Superior temporal gyrus (tissue), 1 donor: ENCODE results near the gene KCNK3.
"Not testable (repeated sequence)": the region's sequence is repeated elsewhere in the genome, so short reads cannot be mapped to it uniquely, and the experiment has no call there.

ENCODE experiments used
- DNase-seq: peaks from one replicate; pipeline ENCODE4 v3.0.0-alpha.2; 2016; ENCODE audit errors: extremely low spot score

Gene KCNK3

DNA sequence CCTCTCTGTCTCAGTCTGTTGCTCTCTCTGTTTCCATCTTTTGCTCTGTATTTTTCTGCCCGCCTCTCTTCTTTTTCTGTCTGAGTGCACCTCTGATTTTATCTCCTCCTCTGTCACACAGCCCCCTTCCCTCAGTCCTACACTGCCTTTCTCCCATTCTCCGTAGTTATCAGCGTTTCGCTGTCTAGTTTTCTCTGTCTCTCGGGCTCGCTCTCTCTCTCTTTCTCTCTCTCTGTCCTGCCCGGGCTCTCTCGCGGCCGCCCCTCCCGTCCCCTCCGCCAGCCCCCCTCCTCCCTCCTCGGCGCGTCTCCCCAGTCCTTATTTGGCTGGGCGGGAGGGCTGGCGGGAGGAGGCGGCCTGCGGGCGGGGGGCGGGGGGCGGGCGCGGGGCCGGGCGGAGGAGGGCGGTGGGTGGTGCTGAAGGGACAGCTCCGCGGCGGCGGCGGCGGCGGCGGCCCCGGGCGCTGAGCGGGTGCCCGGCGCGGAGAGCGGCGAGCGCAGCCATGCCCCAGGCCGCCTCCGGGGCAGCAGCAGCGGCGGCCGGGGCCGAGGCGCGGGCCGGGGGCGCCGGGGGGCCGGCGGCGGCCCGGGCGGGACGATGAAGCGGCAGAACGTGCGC, at the start of gene KCNK3:
TSS of gene KCNK3 (plus strand) at position 444 of the 618 bp plus-strand sequence. CDS start at position 598, 154 bp downstream.
- DNase-seq: no peak

DNA sequence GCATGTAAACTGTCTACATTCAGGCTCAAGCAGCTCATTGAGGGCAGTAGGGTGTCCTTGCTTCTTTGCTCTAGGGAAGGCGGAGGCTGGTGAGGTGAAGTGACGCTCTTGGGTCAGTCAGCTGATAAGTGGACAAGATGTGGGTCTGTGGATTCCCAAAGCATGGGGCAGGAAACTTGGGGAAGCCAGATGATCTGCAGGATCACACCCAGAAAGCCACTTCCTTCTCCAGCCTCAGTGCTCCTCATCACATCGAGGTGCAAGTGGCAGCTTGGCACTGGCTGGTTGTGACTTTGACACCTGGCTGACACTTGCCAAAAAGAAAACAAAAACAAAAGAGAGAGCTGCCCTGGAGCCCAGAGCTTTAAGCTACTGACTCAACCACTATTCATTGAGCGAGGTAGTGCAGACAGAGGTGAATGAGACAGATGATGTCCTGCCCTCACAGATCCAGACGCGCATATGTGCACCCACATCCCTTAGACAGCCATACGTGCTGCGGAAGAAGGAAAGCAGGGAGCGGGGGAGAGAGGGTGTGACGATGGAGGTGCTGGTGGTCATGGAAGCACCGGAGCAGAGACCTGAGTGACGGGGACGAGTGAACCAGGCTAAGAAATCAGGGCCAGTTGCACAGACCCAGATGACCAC, 48.2 kb upstream of the KCNK3 start:
- DNase-seq: no peak

DNA sequence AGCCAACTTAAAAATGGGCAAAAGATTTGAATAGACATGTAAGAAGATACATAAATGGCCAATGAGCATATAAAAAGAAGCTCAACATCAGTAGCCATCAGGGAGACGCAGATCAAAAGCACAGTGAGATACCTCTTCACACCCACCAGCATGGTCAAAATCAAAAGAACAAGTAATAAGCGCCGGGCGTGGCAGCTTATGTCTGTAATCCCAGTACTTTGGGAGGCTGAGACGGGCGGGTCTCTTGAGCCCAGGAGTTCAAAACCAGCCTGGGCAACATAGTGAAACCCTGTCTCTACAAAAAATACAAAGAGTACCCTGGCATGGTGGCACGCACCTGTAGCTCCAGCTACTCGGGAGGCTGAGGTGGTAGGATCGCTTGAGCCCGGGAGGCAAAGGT, 46.8 kb upstream of the KCNK3 start:
- no peak for DNase-seq

DNA sequence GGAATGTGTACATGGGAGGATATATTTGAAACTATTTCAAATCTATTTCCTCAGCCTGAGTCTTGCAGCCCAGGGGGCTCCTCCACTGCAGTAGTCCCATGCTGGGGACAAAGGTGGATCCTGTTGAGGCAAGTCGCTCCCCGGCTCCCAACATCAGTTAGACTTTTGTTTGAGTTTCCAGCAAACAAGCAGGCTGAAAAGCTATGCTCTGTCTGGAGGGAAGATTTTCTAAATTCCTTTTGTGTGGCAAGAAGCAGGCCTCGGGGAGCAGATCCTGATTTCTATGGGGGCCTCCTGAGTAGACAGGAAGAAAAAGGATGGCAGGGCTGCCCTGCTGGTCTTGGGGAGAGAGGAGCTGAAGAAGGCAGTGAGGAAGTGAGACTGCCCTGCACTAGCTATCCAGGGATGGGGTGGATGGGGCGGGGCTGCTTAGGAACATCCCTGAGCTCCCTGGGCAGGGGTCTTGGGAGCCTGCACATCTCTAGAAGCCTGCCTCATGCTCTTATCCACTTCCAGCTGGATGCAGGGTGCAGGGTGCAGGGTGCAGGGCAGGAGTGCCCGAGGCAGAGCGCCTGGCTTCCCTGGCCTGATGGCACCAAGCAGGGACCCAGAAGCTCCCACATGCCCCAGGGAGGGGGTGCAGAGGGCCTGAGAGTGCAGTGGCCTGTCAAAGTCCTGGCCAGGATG, 45.4 kb upstream of the KCNK3 start:
- DNase-seq: no peak

DNA sequence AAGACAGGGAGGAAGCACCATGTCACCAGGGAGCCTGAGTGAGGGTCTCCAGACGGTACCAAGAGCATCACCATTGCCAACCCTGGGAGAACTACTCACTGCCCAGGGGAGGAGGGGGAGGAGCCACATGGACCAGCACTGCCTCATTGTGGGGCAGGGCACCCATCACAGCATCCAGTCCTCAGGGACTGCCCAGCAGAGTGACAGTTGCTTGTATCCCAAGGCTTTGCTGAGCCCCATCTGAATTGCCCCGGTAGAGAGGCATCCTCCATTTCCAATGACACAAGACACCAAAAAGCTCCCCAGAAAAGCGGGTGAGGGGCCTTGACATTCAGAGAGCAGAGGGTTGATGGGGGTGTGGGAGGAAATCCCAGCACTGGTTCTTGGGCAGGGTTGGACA, 44.5 kb upstream of the KCNK3 start:
- no peak for DNase-seq

DNA sequence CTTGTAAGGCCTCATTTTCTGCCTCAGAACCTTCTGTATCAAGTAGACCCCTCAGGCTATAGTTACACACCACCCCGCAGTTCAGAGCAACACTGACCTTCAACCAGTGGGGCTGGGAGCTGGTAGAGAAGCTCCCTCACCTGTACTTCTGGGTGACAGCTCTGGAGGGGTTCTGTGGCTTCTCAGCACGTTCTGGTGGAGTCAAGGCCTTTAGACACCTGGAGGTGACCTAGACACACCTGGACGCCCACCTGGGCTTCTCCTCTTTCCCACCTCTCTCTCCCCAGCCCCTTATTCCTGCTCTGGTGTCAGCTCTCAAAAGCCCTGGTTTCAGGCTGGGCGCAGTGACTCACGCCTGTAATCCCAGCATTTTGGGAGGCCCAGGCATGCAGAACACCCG, 44.0 kb upstream of the KCNK3 start:
- no peak for DNase-seq

DNA sequence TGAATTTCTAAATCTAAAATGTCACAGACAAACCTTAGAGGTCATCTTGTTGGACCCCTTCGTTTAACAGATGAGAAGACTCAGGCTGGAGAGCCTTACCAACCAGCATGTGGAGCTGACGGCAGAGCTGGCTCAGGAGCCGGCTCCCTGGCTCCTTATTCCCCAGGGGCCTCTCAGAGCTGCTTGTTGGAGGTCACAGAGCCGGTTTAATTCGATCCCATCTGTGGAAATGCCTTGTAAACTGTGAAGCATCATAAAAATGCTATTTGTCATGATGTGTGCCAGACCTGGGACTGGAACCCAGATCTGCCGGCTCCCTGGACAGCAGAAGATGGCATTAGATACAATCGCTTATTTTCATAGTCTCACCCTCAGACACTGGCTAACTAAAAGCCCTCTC, 43.2 kb upstream of the KCNK3 start:
- DNase-seq: no peak

DNA sequence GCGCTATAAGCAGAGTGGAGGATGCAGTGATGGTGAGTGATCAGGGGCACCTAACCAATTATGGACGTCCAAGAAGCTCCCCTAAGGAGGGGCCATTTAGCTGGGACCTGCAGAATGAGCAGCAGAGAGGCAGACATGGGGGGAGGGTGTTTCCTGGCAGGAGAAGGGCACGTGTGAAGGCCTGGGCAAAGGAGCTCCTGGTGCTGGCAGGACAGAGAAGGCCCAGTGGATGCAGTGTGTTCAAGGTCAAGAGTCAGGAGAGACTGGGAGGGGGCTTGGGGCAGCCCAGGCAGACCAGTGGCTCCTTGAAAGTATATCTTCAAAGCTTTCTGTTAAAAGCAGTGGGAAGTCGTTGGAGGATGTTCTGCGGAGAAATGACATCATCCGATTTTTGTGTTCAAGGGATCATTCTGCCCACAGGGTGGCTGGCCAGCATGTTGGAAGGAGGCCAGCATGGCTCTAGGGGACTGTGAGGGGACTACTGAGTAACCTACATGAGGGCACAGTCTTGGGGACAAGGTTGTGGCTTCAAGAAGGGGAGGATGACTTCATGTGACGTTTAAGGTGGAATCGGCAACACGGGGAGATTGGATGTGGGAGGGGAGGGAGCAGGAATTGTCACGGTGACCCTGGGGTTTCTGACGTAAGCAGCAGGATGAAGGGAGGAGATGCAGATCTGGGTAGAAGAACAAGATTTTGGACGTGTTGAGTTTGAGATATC, 42.4 kb upstream of the KCNK3 start:
- DNase-seq: no peak

DNA sequence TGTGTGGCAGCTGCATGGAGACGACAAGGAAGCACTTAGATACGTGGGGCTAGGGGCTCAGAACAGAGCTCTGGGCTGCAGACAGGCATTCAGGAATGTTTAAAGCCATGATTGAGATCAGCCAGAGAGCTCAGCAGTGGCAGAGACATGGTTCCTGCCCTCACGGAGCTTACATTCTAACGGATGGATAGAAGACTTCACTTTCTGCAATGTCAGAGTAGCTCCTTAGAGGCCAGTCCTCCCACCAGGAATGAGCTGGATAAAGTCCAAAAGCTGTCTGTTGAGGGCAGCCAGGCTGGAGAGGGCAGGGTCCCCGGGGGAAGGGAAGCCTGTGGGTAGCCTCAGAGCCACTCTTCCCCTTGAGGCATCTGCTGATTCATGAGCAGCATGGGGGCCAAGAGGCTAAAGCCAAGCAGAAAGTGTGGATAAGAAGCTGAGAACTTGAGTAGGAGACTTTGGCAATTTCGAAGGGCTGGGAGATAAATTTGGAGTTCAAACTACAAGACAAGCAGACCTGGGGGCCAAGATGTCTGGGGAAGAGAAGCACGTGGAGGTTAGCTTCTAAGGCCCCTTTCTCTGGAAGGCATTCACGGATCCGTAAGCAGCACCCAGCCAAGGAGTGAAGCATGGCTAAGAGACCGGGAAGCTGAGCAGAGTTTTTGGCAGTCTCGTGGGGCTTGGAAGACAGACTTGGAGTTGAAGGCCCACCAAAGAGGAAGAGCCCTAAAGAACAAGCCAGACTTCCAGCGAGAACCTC, 41.6 kb upstream of the KCNK3 start:
- no peak for DNase-seq

DNA sequence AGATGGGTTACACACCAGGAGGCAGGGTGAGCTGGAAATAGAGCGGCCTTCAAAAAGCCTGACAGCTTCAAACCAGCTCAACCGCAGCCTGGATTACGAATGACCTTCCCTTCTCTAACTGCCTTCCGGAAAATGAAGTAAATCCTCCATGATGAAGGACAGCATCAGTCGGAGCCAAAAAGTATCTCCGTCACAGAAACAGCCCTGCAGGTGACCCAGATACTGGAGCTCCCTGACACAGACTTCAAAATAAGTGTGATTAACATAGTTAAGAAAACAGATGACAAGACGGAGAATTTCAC, 41.1 kb upstream of the KCNK3 start:
- DNase-seq: no peak

DNA sequence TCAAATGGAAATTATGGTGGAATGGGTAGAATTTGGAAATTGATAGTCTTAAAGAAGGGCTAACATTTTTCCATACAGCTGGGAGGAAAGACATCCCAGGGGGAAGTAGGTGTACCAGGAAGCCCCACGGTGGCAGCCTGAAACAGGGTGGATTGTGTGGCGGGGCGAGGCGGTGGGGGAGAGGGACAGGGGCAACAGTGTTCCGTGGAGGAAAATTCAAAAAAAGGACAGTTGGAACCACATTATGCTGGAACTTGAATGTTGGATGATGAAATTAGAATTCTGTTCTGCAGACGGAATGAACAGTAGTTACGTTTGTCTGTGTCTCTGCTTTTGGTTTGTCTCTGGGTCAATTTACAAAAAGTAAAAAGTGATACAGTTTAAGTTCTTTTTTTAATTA, 40.7 kb upstream of the KCNK3 start:
- no peak for DNase-seq

DNA sequence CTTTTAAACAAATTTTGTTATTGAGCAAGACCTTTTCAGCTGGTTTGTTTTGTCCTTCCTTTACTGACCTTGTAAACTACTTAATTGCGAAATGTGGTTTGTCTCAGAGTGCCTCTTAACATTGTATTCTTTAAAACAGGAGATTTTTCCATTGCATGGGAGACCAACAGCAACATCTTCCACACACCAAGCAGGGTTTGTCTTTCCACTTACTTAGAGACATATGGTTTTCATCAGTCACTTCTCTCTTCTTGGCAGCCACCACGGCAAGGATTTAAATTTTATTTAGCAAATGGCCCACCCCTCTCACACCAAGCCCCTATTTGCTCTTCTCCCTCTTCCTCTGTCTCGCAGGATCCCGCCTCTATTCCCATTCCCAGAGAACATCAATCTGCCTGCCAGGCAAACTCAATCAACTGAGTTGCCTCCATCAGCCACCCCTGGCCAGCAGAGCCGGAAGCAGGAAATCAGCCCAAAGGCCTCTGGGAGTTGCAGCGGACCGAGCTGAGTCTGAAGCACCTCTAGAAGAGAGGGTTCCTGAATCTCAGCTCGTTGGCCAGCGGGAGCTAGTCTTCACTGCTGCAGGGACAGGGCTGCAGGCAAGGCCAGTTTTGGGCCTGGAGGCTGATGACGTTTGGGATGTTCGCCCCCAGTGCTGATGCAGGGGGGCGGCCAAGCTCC, 40.0 kb upstream of the KCNK3 start:
- DNase-seq: no peak

DNA sequence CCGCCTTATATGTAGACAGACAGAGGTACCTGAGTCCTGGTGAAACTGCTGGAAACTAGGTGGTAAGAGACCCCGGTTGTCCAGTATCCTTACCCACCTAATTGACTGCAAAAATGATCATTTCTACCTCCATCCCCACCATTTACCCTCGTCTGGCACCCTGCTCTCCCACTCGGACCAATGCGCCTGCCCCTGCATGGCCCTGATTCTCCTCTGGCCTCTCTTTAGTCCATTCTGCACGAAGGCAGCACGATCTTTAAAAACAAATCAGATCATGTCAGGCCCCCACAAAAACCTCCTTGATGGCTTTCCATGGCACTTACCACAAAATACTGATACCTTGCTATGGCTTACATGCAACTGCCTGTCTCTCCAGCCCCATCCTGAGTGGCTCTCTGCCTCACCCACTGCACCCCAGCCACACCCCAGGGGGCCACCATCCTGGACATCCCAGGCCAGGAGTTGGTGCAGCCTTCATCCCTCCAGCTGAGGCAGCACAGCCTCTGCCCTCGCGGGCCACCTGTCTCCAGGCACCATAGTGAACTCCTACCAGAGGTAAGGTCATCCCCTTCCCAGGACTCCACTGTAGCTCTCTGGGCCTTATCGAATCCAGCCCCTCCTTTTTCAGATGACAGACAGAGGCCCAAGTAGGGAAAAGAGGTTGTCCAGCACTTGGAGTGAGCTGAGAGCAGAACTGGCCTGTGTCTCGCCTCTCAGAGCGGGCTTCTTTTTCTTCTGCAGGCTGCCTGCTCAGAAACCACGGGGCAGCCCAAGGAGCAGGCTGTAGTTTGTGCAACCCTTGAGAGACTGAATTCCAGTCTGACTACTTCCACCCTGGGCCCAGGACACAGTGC, 39.1 kb upstream of the KCNK3 start:
- DNase-seq: no peak

DNA sequence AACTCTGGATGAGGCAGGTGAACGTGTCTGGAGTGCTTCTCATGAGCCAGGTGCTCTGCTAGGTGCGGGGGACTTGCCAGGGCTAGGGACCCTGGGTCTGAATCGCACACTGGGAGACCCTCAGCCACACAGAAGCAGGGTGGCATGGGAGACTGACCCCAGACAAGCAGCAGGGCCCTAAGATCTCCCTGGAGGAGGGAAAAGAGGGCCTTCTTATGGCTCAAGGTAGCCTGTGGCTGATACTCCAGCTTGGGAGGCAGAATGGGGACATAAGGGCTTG, 38.5 kb upstream of the KCNK3 start:
- no peak for DNase-seq

DNA sequence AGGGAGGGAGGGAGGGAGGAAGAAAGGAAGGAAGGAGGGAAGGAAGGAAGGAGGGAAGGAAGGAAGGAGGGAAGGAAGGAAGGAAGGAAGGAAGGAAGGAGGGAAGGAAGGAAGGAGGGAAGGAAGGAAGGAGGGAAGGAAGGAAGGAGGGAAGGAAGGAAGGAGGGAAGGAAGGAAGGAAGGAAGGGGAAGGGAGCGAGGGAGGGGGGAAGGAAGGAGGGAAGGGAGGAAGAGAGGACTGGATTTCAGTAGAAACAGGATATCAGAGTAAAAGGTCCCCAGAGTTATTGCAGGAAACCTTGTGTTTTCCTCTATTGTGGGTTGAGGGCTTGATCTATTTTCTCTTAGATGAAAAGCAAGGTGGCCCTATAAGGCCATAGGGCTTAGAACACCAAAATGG, 37.4 kb upstream of the KCNK3 start:
- DNase-seq: not testable (repeated sequence)

DNA sequence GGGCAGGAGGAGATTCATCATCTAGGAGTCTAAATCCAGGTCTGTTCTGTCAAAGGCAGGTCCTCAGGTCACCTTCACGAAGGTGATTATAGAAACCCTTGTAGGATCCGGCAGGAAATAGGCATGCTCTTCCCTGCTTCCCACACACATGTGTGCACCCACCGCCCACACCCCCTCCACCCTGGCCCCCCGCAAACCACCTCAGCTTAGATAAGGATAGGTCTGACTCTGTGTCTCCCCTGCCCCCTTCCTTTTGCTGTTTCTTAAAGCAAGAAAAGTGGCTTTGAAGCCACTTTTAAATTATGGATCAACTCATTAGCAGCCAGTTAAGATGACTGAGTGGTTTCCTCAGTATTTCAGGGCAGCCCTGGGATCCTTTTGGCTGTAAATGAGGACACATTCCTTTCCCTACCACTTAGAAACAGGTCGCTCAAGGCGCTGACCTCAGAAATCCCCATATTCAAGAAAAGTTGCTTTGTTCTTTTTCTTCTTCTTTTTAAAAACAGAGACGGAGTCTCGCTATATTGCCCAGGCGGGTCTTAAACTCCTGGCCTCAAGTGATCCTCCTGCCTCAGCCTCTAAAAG, 36.8 kb upstream of the KCNK3 start:
- DNase-seq: no peak

DNA sequence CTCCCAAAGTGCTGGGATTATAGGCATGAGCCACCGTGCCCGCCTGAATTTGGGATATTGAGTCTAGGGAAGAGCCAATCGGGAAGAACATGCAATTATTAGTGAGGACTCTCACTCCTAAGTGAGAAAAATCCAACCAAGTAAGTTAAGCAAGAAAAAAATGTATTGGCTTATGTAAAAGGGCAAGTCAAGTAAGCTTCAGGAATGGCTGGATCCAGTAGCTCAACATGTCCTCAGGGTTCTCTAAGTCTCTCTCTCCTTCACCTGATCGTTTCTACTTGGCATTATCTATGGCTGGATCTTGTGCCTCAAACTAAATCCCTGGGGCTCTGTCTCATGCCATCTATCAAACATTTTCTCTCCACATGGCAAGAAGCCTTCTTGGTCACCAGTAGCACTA, 35.3 kb upstream of the KCNK3 start:
- no peak for DNase-seq

DNA sequence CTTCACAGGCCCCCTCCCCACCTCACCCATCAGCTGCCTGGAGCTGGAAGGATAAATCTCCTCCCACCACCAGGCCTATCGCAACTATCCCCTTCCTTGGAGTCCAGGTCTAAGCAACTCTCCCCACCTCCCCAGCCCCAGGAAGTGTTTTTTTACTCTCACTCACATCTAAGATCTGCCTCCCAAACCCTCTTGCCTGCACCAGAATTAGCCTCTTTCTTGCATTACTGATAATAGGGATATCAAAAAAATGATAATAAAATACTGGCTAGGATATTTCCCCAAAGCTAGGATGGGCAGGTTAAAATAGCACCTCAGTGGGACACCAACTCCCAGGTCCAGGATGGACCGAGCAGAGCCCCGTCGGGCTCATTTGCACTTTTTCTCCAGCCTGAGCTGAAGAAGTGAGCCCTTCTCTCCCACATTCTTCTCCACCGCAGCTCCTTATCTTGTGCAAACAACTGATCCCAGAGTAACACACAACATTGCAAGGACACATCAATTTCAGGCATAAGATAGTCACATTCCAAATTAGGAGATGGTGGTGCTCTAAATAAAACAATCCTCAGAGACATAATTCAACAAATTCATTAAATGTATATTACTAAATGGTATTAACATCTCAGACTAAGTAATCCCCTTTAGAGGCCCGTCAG, 33.7 kb upstream of the KCNK3 start:
- no peak for DNase-seq

DNA sequence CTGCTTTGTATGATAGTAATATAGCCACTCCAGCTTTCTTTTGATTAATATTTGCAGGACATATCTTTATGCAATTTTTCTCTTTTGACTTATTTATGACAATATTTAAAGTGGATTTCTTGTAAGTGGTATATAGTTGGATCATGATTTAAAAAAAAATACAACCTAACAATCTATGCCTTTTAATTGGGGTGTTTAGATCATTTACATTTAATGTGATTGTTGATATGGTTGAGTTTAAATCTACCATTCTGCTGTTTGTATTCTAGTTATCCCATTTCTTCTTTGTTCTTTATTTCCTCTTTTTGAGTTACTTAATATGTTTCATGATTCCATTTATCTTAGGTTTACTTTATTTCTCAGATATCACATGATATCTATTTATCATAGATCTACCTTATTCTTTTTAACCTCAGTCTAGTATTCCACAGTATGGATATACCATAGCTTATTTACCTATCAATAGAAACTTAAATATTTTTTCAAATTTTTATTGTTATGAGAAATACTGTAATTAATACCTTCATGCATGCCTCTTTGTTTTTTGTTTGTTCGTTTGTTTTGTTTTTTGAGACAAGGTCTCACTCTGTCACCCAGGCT, 32.1 kb upstream of the KCNK3 start:
- no peak for DNase-seq

DNA sequence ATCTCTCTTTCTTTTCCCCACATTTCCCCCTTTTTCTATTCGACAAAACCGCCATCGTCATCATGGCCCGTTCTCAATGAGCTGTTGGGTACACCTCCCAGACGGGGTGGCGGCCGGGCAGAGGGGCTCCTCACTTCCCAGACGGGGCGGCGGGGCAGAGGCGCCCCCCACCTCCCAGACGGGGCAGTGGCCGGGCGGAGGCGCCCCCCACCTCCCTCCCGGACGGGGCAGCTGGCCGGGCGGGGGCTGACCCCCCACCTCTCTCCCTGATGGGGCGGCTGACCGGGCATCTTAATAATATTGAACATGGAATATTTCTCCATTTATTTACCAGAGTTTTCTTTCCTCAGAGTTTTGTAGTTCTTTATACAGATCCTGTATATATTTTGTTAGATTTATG, 27.2 kb upstream of the KCNK3 start:
- DNase-seq: not testable (repeated sequence)
